ENCODE results near the gene SPHKAP.

Gene SPHKAP

DNA sequence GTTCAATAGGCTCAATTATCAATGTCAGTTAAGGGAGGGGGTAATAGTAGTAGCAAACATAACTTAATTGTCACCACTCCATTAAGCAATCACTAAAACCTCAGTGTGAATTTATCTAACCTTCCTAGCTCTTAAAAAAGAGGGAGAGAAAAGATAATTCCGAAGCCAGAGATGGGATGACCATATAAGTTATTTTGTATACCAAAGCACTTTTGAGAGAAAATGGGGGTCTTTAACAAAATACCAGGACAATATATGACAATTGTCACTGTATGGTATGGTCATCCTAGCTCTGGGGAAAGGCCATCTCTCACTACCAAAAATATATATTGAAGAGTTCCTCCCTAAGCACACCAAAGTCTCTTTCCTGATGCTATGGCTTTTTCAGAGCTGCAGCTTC is 55.1 kb downstream of the SPHKAP start:
- H3K79me2 ChIP-seq (ENCODE audit: insufficient read depth, low read length) = no peaks in the 10 kb centered on the region
- no peak overlapping the region for H3K9ac ChIP-seq (ENCODE audit: low read length)
- TF ChIP-seq, protein P1, sequence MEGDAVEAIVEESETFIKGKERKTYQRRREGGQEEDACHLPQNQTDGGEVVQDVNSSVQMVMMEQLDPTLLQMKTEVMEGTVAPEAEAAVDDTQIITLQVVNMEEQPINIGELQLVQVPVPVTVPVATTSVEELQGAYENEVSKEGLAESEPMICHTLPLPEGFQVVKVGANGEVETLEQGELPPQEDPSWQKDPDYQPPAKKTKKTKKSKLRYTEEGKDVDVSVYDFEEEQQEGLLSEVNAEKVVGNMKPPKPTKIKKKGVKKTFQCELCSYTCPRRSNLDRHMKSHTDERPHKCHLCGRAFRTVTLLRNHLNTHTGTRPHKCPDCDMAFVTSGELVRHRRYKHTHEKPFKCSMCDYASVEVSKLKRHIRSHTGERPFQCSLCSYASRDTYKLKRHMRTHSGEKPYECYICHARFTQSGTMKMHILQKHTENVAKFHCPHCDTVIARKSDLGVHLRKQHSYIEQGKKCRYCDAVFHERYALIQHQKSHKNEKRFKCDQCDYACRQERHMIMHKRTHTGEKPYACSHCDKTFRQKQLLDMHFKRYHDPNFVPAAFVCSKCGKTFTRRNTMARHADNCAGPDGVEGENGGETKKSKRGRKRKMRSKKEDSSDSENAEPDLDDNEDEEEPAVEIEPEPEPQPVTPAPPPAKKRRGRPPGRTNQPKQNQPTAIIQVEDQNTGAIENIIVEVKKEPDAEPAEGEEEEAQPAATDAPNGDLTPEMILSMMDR (IDR thresholded peaks at IDR 0.05; ENCODE audit: low read length) = no peak
- TF ChIP-seq EZH2 (IDR thresholded peaks at IDR 0.05; ENCODE audit: borderline replicate concordance, low read length) = no peak
- no peaks in the 10 kb centered on the region for H3K9me3 ChIP-seq (ENCODE audit: low read length)
- no peaks in the 10 kb centered on the region for H4K20me1 ChIP-seq (ENCODE audit: insufficient read depth, low read length)
- H3K27me3 ChIP-seq (ENCODE audit: insufficient read depth, low read length) = no peaks in the 10 kb centered on the region
- H2AFZ ChIP-seq (ENCODE audit: low read length) = no peak overlapping the region
- H3K4me2 ChIP-seq (ENCODE audit: low read length) = no peak overlapping the region
- no peaks in the 10 kb centered on the region for H3K9me2 ChIP-seq (ENCODE audit: low read depth, low read length)
- H3K4me3 ChIP-seq (ENCODE audit: low read depth, low read length, poor library complexity, severe bottlenecking) = no peak overlapping the region
- H3K27ac ChIP-seq (ENCODE audit: low read depth, low read length, poor library complexity, severe bottlenecking) = no peak overlapping the region
- H3K36me3 ChIP-seq (ENCODE audit: insufficient read depth, low read length) = no peaks in the 10 kb centered on the region
- no peaks in the 10 kb centered on the region for H3K4me1 ChIP-seq (ENCODE audit: insufficient read depth, low read length, severe bottlenecking)
- no peaks in the 10 kb centered on the region for H3F3A ChIP-seq (ENCODE audit: insufficient read depth, low read length)

DNA sequence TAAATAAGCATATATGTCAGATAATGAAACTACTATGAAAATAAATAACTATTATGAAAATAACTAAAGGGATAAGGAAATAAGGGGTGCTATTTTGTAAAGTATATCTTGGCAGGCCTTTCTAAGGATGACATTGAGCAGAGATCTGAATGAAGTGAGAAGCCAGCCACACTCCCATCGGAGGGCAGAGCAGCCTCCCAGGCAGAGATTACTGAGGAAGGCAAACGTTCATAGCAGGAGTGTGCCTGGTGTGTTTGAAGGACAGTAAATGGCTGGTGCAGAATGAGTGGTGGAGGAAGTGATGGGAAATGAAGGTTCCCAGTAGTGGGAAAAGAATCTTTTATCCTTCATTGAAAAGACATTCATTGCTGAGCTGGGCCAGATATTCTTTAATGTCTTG is 62.5 kb downstream of the SPHKAP start:
- Histone ChIP-seq H3K4me2 (ENCODE audit: low read length) (no peak overlapping the region), H3K79me2 (ENCODE audit: insufficient read depth, low read length) (no peaks in the 10 kb centered on the region), H2AFZ (ENCODE audit: low read length) (no peak overlapping the region), H3K27ac (ENCODE audit: low read depth, low read length, poor library complexity, severe bottlenecking) (no peak overlapping the region), H3K27me3 (ENCODE audit: insufficient read depth, low read length) (no peaks in the 10 kb centered on the region), H3K36me3 (ENCODE audit: insufficient read depth, low read length) (no peaks in the 10 kb centered on the region), H3K9me2 (ENCODE audit: low read depth, low read length) (no peaks in the 10 kb centered on the region), H3K9ac (ENCODE audit: low read length) (no peak overlapping the region), H3F3A (ENCODE audit: insufficient read depth, low read length) (no peaks in the 10 kb centered on the region), H3K4me3 (ENCODE audit: low read depth, low read length, poor library complexity, severe bottlenecking) (no peak overlapping the region), H3K9me3 (ENCODE audit: low read length) (no peaks in the 10 kb centered on the region), H4K20me1 (ENCODE audit: insufficient read depth, low read length) (no peaks in the 10 kb centered on the region), H3K4me1 (ENCODE audit: insufficient read depth, low read length, severe bottlenecking) (no peaks in the 10 kb centered on the region)
- TF ChIP-seq, protein P1 (IDR thresholded peaks at IDR 0.05; ENCODE audit: low read length) = no peak
- TF ChIP-seq EZH2 (IDR thresholded peaks at IDR 0.05; ENCODE audit: borderline replicate concordance, low read length) = no peak

DNA sequence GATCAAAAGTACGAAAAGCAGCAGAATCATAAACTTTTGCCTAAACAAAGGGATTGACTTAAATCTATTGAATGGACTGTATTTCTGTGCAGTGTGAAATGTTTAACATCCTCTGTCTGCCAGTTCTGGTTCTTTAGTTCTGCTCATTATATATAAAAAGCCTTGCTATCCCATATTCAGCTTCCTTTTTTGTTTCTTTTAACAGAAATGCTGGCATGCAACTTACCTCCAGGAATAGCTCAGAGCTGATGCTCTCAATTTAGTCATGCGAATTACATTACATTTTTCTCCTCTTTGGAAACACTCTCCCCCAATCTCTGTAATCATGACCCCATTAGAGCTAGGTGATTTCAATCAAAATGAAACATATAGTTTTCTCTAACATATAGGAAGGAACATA is 73.6 kb downstream of the SPHKAP start:
- no peaks in the 10 kb centered on the region for H3K9me2 ChIP-seq (ENCODE audit: low read depth, low read length)
- H3K4me3 ChIP-seq (ENCODE audit: low read depth, low read length, poor library complexity, severe bottlenecking) = no peak overlapping the region
- no peaks in the 10 kb centered on the region for H3F3A ChIP-seq (ENCODE audit: insufficient read depth, low read length)

More for the DNA sequence above, 73.6 kb downstream of the SPHKAP start:
- Histone ChIP-seq H3K4me1 (ENCODE audit: insufficient read depth, low read length, severe bottlenecking) (no peaks in the 10 kb centered on the region), H3K9ac (ENCODE audit: low read length) (no peak overlapping the region), H3K9me3 (ENCODE audit: low read length) (no peaks in the 10 kb centered on the region), H3K27ac (ENCODE audit: low read depth, low read length, poor library complexity, severe bottlenecking) (no peak overlapping the region), H4K20me1 (ENCODE audit: insufficient read depth, low read length) (no peaks in the 10 kb centered on the region), H3K27me3 (ENCODE audit: insufficient read depth, low read length) (no peaks in the 10 kb centered on the region), H2AFZ (ENCODE audit: low read length) (no peak overlapping the region), H3K4me2 (ENCODE audit: low read length) (no peak overlapping the region), H3K36me3 (ENCODE audit: insufficient read depth, low read length) (no peaks in the 10 kb centered on the region), H3K79me2 (ENCODE audit: insufficient read depth, low read length) (no peaks in the 10 kb centered on the region)
- TF ChIP-seq, protein P1 (IDR thresholded peaks at IDR 0.05; ENCODE audit: low read length) = no peak
